Left lung (tissue), 10 donors: ENCODE results near the gene METTL3. TPM values are rescaled to one million over a fixed set of nuclear protein-coding genes. Genes with fewer than 3 reads are reported as not detected.

ENCODE experiments used
- ATAC-seq: fragments of 200-7000 bp; cut with Tn5 transposase; one replicate; pipeline ENCODE4 v1.9.1; 2020; ENCODE audit warnings: moderate library complexity
- DNase-seq, 4 donors: peaks; one replicate each; pipeline ENCODE4 v3.0.0-alpha.2; 2013 to 2020
- H3K27ac ChIP-seq, 2 donors: fragments of 200-600 bp; sonication (generic) in 1 of 2; one replicate each; pipeline versions ENCODE4 v1.5.0 to v1.8.0; 2020 to 2021
- H3K27me3 ChIP-seq, 2 donors: fragments of 200-600 bp; sonication (generic) in 1 of 2; one replicate each; pipeline versions ENCODE4 v1.5.0 to v1.8.0; 2020 to 2021
- H3K36me3 ChIP-seq, 2 donors: fragments of 200-600 bp; sonication (generic) in 1 of 2; one replicate each; pipeline versions ENCODE4 v1.5.0 to v1.8.0; 2020 to 2021
- H3K4me1 ChIP-seq, 2 donors: fragments of 200-600 bp; one replicate each; pipeline ENCODE4 v1.8.0; 2021
- H3K4me3 ChIP-seq, 2 donors: fragments of 200-600 bp; sonication (generic) in 1 of 2; one replicate each; pipeline versions ENCODE4 v1.5.0 to v1.8.0; 2020 to 2021; ENCODE audit warnings: mild to moderate bottlenecking in 1 of 2
- H3K9me3 ChIP-seq, 2 donors: fragments of 200-600 bp; sonication (generic) in 1 of 2; one replicate each; pipeline versions ENCODE4 v1.5.0 to v1.8.0; 2020 to 2021
- intact Hi-C, 2 donors: fragments of 100-400 bp; cut with DNase I; formaldehyde crosslinking; loops; one replicate each; pipeline versions ENCODE4 v1.11.2 to v1.14.2; 2022
- polyA plus RNA-seq, 6 donors: library from polyadenylated mRNA; unstranded; fragments of 120-200 nt; gene quantifications; one replicate each; pipeline ENCODE4 v1.2.1, GENCODE V29; 2013; ENCODE audit not compliant: insufficient read length in 6 of 6
- total RNA-seq, 2 donors: library from RNA; stranded (reverse); fragmentation: NEBNext Ultra II Directional; extraction: Animal tissue kit (Norgen Biotek cat#: 25700); gene quantifications; one replicate each; pipeline ENCODE4 v1.2.1, GENCODE V29; 2021
- TF ChIP-seq, protein P1 (sequence below), 2 donors: fragments of 200-600 bp; sonication (generic) in 1 of 2; IDR thresholded peaks; one replicate each; pipeline versions ENCODE4 v1.5.0 to v1.8.0; 2021; ENCODE audit warnings: antibody characterized with exemption in 2 of 2
- donor health status: DM: no; HTN: yes; CAD: no.
- donor health status: DM: no; HTN: no; CAD: no.

The METTL3 gene
- total and polyA plus RNA-seq, 8 donors: 36.8 to 109 (median 96.5) TPM

DNA sequence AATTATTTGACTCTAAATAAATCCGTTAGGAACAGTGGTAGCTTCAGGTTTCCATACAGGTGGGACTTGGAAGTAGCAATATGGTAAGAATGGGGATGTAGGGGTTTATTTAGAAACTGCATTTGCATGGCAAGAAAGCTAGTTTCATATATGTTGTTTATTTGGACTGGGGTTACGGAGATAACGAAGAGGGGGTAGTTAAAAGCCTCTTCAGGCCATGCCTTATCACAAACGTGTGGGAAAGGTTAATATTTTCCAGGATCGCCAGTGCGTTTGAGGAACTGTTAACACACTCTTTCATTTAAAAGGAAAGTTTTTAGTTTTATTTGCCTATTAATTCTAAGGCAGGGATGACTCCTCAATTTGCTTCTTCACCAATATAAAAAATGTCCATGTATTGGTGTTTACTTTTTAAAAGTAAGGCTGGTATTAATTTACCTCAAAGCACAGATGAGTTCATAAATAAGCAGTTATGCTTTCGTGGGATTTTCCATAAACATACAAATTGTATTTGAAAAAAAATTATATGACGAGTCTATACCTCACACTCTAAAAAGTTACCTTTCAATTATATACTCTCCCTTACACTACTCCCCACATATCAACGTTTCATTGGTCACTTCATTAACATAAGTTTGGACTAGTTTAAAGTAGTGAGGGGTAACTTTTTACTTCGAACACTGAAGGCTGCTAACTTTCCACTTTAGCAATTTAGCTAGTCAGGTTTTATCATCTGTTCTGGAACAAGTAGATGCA, 35.2 kb downstream of the METTL3 start:
- peak overlapping the region; percentile 76 to 78 for H3K27ac ChIP-seq
- H3K36me3 ChIP-seq: peaks cover 0 to 21% of the 10 kb centered on the region in 2 donors
- DNase-seq: no peak
- ATAC-seq: peak; percentile 37
- TF ChIP-seq, protein P1, sequence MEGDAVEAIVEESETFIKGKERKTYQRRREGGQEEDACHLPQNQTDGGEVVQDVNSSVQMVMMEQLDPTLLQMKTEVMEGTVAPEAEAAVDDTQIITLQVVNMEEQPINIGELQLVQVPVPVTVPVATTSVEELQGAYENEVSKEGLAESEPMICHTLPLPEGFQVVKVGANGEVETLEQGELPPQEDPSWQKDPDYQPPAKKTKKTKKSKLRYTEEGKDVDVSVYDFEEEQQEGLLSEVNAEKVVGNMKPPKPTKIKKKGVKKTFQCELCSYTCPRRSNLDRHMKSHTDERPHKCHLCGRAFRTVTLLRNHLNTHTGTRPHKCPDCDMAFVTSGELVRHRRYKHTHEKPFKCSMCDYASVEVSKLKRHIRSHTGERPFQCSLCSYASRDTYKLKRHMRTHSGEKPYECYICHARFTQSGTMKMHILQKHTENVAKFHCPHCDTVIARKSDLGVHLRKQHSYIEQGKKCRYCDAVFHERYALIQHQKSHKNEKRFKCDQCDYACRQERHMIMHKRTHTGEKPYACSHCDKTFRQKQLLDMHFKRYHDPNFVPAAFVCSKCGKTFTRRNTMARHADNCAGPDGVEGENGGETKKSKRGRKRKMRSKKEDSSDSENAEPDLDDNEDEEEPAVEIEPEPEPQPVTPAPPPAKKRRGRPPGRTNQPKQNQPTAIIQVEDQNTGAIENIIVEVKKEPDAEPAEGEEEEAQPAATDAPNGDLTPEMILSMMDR (IDR thresholded peaks at IDR 0.05): no peak
- H3K9me3 ChIP-seq: no peaks in the 10 kb centered on the region
- no peaks in the 10 kb centered on the region for H3K27me3 ChIP-seq
- intact Hi-C loops: no loop called here
- peaks cover 14 to 33% of the 10 kb centered on the region in 2 donors for H3K4me1 ChIP-seq
- H3K4me3 ChIP-seq: peak overlapping the region; percentile 60 to 85

DNA sequence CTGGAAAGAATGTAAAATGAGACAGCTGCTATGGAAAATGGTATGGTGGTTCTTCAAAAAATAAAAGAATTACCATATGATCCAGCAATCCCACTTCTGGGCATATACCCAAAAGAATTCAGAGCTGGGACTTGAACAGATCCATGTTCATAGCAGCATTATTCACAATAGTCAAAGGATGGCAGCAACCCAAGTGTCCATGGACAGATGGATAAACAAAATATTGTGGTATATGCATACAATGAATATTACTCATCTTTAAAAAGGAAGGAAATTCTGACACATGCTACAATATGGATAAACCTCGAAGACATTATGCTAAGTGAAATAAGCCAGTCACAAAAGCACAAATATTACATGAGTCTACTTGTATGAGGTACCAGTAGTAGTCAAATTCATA, 43.5 kb downstream of the METTL3 start:
- ATAC-seq (no peak), DNase-seq (no peak)
- intact Hi-C loops: no loop called here
- H3K4me3 ChIP-seq: no peak overlapping the region
- H3K27ac ChIP-seq: no peak overlapping the region
- H3K4me1 ChIP-seq: no peaks in the 10 kb centered on the region
- TF ChIP-seq, protein P1 (IDR thresholded peaks at IDR 0.05): no peak
- H3K9me3 ChIP-seq: no peaks in the 10 kb centered on the region
- H3K27me3 ChIP-seq: no peaks in the 10 kb centered on the region
- H3K36me3 ChIP-seq: peaks cover 0 to 74% of the 10 kb centered on the region in 2 donors

DNA sequence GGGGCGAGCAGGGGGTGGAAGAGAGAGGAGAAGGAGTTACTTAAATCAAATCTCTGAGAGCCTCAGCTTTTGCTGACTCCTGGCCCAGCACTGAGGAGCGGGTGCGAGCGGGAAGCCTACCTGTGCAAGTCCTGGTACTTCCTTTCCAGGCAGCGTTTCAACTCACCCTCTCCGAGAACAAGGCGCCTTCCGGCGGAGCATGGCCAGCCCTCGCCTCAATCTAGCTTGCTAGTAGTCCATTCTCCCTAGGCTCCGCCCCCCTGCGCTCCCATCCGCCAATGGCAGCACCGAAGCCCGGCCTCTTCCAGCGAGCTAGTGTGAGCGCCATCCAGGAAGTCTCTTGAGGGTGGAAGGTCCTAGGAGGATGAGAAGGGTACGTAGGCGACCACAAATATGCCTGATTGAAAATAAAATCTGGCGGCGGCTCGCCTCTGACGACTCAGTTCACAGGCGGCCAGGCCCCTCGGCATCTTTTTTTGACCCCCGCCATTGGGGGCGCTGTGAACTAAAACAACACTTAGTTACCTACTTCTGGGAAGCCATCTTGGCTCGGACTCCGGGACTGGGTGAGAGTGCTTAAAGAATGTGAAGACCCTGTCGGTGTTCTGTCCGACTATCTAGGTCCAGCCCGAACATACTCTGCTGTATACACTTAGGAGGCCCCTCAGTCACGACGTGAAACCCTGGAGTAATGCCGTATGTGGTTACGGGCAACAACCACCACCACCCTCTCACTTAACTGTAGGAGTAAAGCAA, 55.0 kb downstream of the METTL3 start, which contains the start of gene CHD8:
CHD8 (minus strand) TSS at position 212 of the 756 bp plus-strand sequence. CDS start 24,480 bp downstream, outside the sequence.
- H3K4me3 ChIP-seq: peak within 1 kb of the TSS; percentile 85 to 91
- TF ChIP-seq, protein P1 (IDR thresholded peaks at IDR 0.05): peak; percentile 42 to 67
- H3K4me1 ChIP-seq: peaks cover 10 to 48% of the 10 kb centered on the region in 2 donors
- H3K36me3 ChIP-seq: peaks cover 3 to 19% of the 10 kb centered on the region in 2 donors
- H3K9me3 ChIP-seq: no peaks in the 10 kb centered on the region
- peak; percentile 99 for ATAC-seq
- peak; percentile 99 to 100 (median 100) for DNase-seq
- H3K27me3 ChIP-seq: no peaks in the 10 kb centered on the region
- intact Hi-C loops: no loop called here
- peak within 1 kb of the TSS; percentile 98 for H3K27ac ChIP-seq

DNA sequence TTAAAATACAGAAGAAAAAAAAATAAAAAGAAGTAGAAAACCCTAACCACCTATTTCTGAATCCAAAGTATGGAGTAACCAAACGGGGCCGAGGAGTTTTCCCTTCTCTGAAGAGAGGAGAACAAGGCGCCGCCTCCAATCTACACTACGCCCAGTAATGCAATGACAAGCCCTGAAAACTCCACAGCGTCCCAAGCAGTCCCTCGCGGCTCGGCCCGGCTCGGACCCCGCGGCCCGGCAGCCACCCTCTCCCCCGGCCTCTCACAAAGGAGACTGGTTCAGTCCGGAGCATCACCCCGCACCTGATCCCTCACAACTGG, 55.6 kb downstream of the METTL3 start:
- Histone ChIP-seq H3K36me3 (peaks cover 0 to 14% of the 10 kb centered on the region in 2 donors), H3K9me3 (no peaks in the 10 kb centered on the region), H3K27me3 (no peaks in the 10 kb centered on the region), H3K4me1 (peaks cover 10 to 48% of the 10 kb centered on the region in 2 donors), H3K4me3 (peak overlapping the region; percentile 85 to 91), H3K27ac (peak overlapping the region; percentile 98)
- intact Hi-C loops: no loop called here
- DNase-seq (no peak), ATAC-seq (peak; percentile 46)
- TF ChIP-seq, protein P1 (IDR thresholded peaks at IDR 0.05): no peak
